Thyroid gland (tissue), 4 donors: ENCODE measurements around the gene CD2AP.

Experiments
- POLR2A ChIP-seq, 2 donors: fragments of 450-650 bp; IDR thresholded peaks; one replicate each; pipeline ENCODE4 v1.6.1; 2017; ENCODE audit warnings: antibody characterized with exemption in 2 of 2, mild to moderate bottlenecking in 2 of 2, moderate library complexity in 1 of 2
- TF ChIP-seq, protein P1 (sequence below), 6 experiments: fragments of 200-600 bp in 3 of 6; fragments of 450-650 bp in 3 of 6; sonication (generic) in 3 of 6; IDR thresholded peaks; one replicate each; pipeline ENCODE4 v1.5.1; 2016 to 2019; ENCODE audit warnings: antibody characterized with exemption in 6 of 6, mild to moderate bottlenecking in 2 of 6, inconsistent platforms in 1 of 6, moderate library complexity in 1 of 6

DNA sequence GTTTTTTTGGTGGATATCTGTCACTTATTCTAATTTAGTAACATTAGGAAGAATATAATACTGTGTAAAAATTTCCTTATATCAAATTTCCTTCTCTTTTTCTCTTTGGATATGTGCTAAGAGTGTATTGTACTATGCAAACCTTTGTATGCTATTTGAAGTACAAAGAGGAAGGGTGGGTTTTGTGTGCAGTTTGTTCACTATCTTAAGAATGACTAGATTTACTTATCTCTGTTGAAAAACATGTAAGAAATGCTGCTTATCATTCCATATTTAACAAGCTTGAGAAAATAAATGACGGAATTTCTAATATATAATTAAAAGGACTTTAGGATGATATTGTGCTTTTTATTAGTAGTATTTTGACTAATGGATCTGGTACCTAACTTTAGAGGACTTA, 13.1 kb downstream of the CD2AP start:
- TF ChIP-seq, protein P1, sequence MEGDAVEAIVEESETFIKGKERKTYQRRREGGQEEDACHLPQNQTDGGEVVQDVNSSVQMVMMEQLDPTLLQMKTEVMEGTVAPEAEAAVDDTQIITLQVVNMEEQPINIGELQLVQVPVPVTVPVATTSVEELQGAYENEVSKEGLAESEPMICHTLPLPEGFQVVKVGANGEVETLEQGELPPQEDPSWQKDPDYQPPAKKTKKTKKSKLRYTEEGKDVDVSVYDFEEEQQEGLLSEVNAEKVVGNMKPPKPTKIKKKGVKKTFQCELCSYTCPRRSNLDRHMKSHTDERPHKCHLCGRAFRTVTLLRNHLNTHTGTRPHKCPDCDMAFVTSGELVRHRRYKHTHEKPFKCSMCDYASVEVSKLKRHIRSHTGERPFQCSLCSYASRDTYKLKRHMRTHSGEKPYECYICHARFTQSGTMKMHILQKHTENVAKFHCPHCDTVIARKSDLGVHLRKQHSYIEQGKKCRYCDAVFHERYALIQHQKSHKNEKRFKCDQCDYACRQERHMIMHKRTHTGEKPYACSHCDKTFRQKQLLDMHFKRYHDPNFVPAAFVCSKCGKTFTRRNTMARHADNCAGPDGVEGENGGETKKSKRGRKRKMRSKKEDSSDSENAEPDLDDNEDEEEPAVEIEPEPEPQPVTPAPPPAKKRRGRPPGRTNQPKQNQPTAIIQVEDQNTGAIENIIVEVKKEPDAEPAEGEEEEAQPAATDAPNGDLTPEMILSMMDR (IDR thresholded peaks at IDR 0.05), result no peak
- TF ChIP-seq POLR2A (IDR thresholded peaks at IDR 0.05), result no peak
